H1 (cell line): ENCODE measurements around the gene TAT. TPM values are rescaled to one million over a fixed set of nuclear protein-coding genes. Genes with fewer than 3 reads are reported as not detected.
A peak's percentile ranks its signal among the peaks of the same experiment; 100 is the strongest.

ENCODE experiments used
- CTCF ChIA-PET: fragments of 300-600 bp; sonication (Branson Sonifier 250); formaldehyde crosslinking; loops from one replicate; lab custom pipeline; 2021; ENCODE audit not compliant: partially characterized antibody; lab: Charles Lee
- POLR2A ChIA-PET: fragments of 300-600 bp; sonication (Branson Sonifier 250); formaldehyde crosslinking; loops from one replicate; lab custom pipeline; 2021; ENCODE audit warnings: inconsistent platforms; ENCODE audit not compliant: partially characterized antibody; lab: Charles Lee
- DNase-seq, 2 experiments: peaks; one replicate each; pipeline versions ENCODE4 v3.0.0 to v3.0.0-alpha.2; 2010 to 2022; ENCODE audit warnings: low spot score in 2 of 2, low read depth in 1 of 2, mixed read lengths in 1 of 2
- FAIRE-seq: peaks from 2 replicates; lab custom pipeline; 2011; peaks lifted over from hg19 to GRCh38; lab: Jason Lieb, UNC
- H2AFZ ChIP-seq: 2 replicates; pipeline ENCODE4 v1.8.1; 2012; ENCODE audit warnings: low read length, inconsistent platforms
- H2AK5ac ChIP-seq: 2 replicates; pipeline ENCODE4 v1.6.1; 2013; ENCODE audit warnings: low read depth, low read length
- H2BK120ac ChIP-seq: replicated peaks from 2 replicates; pipeline ENCODE3; 2013; ENCODE audit warnings: low read depth, low read length, inconsistent platforms
- H2BK12ac ChIP-seq: 2 replicates; pipeline ENCODE4 v1.6.1; 2013; ENCODE audit warnings: low read depth, low read length
- H2BK15ac ChIP-seq: 2 replicates; pipeline ENCODE4 v1.6.1; 2013; ENCODE audit warnings: low read length
- H2BK20ac ChIP-seq: 2 replicates; pipeline ENCODE4 v1.6.1; 2013; ENCODE audit warnings: low read length
- H2BK5ac ChIP-seq: 2 replicates; pipeline ENCODE4 v1.6.1; 2013; ENCODE audit warnings: low read depth, low read length
- H3K14ac ChIP-seq: 2 replicates; pipeline ENCODE4 v1.6.1; 2013; ENCODE audit warnings: inconsistent platforms; ENCODE audit not compliant: insufficient read length
- H3K18ac ChIP-seq: 2 replicates; pipeline ENCODE4 v1.6.1; 2013; ENCODE audit warnings: low read length; ENCODE audit errors: extremely low read depth
- H3K23ac ChIP-seq: 2 replicates; pipeline ENCODE4 v1.6.1; 2013; ENCODE audit warnings: inconsistent platforms; ENCODE audit not compliant: insufficient read length
- H3K23me2 ChIP-seq: 2 replicates; pipeline ENCODE4 v1.6.1; 2013; ENCODE audit warnings: low read depth, low read length
- H3K27ac ChIP-seq: 2 replicates; pipeline ENCODE4 v1.6.1; 2011; ENCODE audit warnings: low read depth, low read length, inconsistent platforms
- H3K27me3 ChIP-seq, 4 experiments: replicated peaks in 1 of 4; 1 replicate in 1 of 4; 2 replicates in 3 of 4; pipeline versions ENCODE4 v1.6.1 to v1.8.1; 2011 to 2013; ENCODE audit warnings: low read length in 3 of 4, mild to moderate bottlenecking in 3 of 4, inconsistent platforms in 2 of 4, mixed read lengths in 2 of 4, moderate library complexity in 1 of 4; ENCODE audit not compliant: control insufficient read depth in 3 of 4, insufficient read depth in 3 of 4; ENCODE audit errors: extremely low read depth in 1 of 4
- H3K36me3 ChIP-seq, 4 experiments: 2 replicates each; pipeline versions ENCODE4 v1.6.1 to v1.8.1; 2011 to 2013; ENCODE audit warnings: mild to moderate bottlenecking in 4 of 4, low read length in 3 of 4, moderate library complexity in 2 of 4, control low read depth in 1 of 4, inconsistent platforms in 1 of 4; ENCODE audit not compliant: insufficient read depth in 4 of 4, control insufficient read depth in 2 of 4
- H3K4ac ChIP-seq: replicated peaks from 2 replicates; pipeline ENCODE3; 2013; ENCODE audit warnings: low read length, low read depth, mixed read lengths, inconsistent platforms; ENCODE audit not compliant: insufficient read length
- H3K4me1 ChIP-seq, 4 experiments: replicated peaks in 1 of 4; 1 replicate in 1 of 4; 2 replicates in 3 of 4; pipeline versions ENCODE4 v1.6.1 to v1.8.1; 2011 to 2013; ENCODE audit warnings: low read length in 3 of 4, inconsistent platforms in 2 of 4, mixed read lengths in 1 of 4; ENCODE audit not compliant: insufficient read depth in 4 of 4, control insufficient read depth in 3 of 4
- H3K4me2 ChIP-seq, 2 experiments: 2 replicates each; pipeline versions ENCODE4 v1.6.1 to v1.8.1; 2011 to 2013; ENCODE audit warnings: low read depth in 2 of 2, low read length in 2 of 2, control low read depth in 1 of 2, inconsistent platforms in 1 of 2, mild to moderate bottlenecking in 1 of 2; ENCODE audit not compliant: insufficient read depth in 1 of 2
- H3K4me3 ChIP-seq, 4 experiments: fragments of 200-600, 300-600 bp in 1 of 4; sonication (generic), shearing (Covaris generic), sonication (Bioruptor Twin) in 1 of 4; 2 replicates each; pipeline versions ENCODE4 v1.5.1 to v1.8.1; 2011 to 2016; ENCODE audit warnings: low read length in 4 of 4, low read depth in 3 of 4, control low read depth in 2 of 4, inconsistent platforms in 2 of 4, mild to moderate bottlenecking in 2 of 4, mixed read lengths in 1 of 4, moderate library complexity in 1 of 4; ENCODE audit not compliant: insufficient read depth in 2 of 4; ENCODE audit errors: extremely low read depth in 1 of 4
- H3K56ac ChIP-seq: replicated peaks from 2 replicates; pipeline ENCODE3; 2013; ENCODE audit warnings: low read depth, mild to moderate bottlenecking, mixed read lengths, low read length, inconsistent platforms; ENCODE audit not compliant: insufficient read length
- H3K79me1 ChIP-seq: 2 replicates; pipeline ENCODE4 v1.6.1; 2013; ENCODE audit warnings: low read depth, low read length, control low read depth
- H3K79me2 ChIP-seq, 2 experiments: 2 replicates each; pipeline versions ENCODE4 v1.6.1 to v1.8.1; 2012 to 2013; ENCODE audit warnings: low read length in 2 of 2, mild to moderate bottlenecking in 2 of 2, inconsistent platforms in 1 of 2; ENCODE audit not compliant: insufficient read depth in 2 of 2, control insufficient read depth in 1 of 2
- H3K9ac ChIP-seq, 4 experiments: replicated peaks in 1 of 4; 1 replicate in 1 of 4; 2 replicates in 3 of 4; pipeline versions ENCODE4 v1.6.1 to v1.8.1; 2011 to 2013; ENCODE audit warnings: low read depth in 3 of 4, low read length in 3 of 4, control low read depth in 2 of 4, mild to moderate bottlenecking in 2 of 4, moderate library complexity in 2 of 4, inconsistent platforms in 1 of 4; ENCODE audit errors: extremely low read depth in 1 of 4
- H3K9me3 ChIP-seq, 2 experiments: 2 replicates each; pipeline versions ENCODE4 v1.6.1 to v1.8.1; 2012 to 2013; ENCODE audit warnings: mild to moderate bottlenecking in 2 of 2, moderate library complexity in 2 of 2, control low read depth in 1 of 2, inconsistent platforms in 1 of 2, low read depth in 1 of 2, low read length in 1 of 2, mixed read lengths in 1 of 2; ENCODE audit not compliant: insufficient read depth in 2 of 2
- H4K20me1 ChIP-seq, 2 experiments: replicated peaks in 1 of 2; 2 replicates each; pipeline versions ENCODE3 to v1.8.1; 2011 to 2013; ENCODE audit warnings: inconsistent platforms in 2 of 2, low read length in 2 of 2, mild to moderate bottlenecking in 1 of 2; ENCODE audit not compliant: insufficient read depth in 2 of 2, control insufficient read depth in 1 of 2
- H4K5ac ChIP-seq: 2 replicates; pipeline ENCODE4 v1.6.1; 2013; ENCODE audit warnings: low read length, low read depth, mixed read lengths, inconsistent platforms; ENCODE audit not compliant: insufficient read length
- H4K8ac ChIP-seq: 2 replicates; pipeline ENCODE4 v1.8.0; 2013; ENCODE audit warnings: mild to moderate bottlenecking, moderate library complexity, low read length, inconsistent platforms; ENCODE audit not compliant: insufficient read depth; ENCODE audit errors: extremely low read depth
- H4K91ac ChIP-seq: replicated peaks from 2 replicates; pipeline ENCODE3; 2013; ENCODE audit warnings: low read length, mixed read lengths, inconsistent platforms; ENCODE audit not compliant: insufficient read length
- BACH1 ChIP-seq: IDR thresholded peaks from 2 replicates; pipeline ENCODE4 v1.6.1; 2012; ENCODE audit warnings: low read length, improper control_type of control experiment
- E2F6 ChIP-seq: IDR thresholded peaks from 2 replicates; pipeline ENCODE4 v1.6.1; 2012; ENCODE audit warnings: inconsistent platforms
- EP300 ChIP-seq, 2 experiments: IDR thresholded peaks; 1 replicate in 1 of 2; 2 replicates in 1 of 2; pipeline ENCODE4 v1.6.1; 2011 to 2012; ENCODE audit warnings: low read depth in 2 of 2, low read length in 2 of 2, mild to moderate bottlenecking in 2 of 2, borderline replicate concordance in 1 of 2, inconsistent platforms in 1 of 2, moderate library complexity in 1 of 2
- HDAC2 ChIP-seq, 2 experiments: fragments of 300-600 bp in 1 of 2; sonication (generic) in 1 of 2; IDR thresholded peaks; 2 replicates each; pipeline ENCODE4 v1.6.1; 2011 to 2012; ENCODE audit warnings: low read depth in 2 of 2, low read length in 2 of 2, mild to moderate bottlenecking in 2 of 2, moderate library complexity in 2 of 2, borderline replicate concordance in 1 of 2, inconsistent platforms in 1 of 2
- JUND ChIP-seq: IDR thresholded peaks from 2 replicates; pipeline ENCODE4 v1.6.1; 2011; ENCODE audit warnings: mild to moderate bottlenecking, improper control_type of control experiment, low read length
- NRF1 ChIP-seq: IDR thresholded peaks from 2 replicates; pipeline ENCODE4 v1.6.1; 2011; ENCODE audit warnings: mild to moderate bottlenecking, low read depth, low read length, improper control_type of control experiment
- POU5F1 ChIP-seq: IDR thresholded peaks from 2 replicates; pipeline ENCODE4 v1.6.1; 2011; ENCODE audit warnings: low read depth, mild to moderate bottlenecking, low read length, moderate library complexity
- SP2 ChIP-seq: IDR thresholded peaks from 2 replicates; pipeline ENCODE4 v1.6.1; 2012; ENCODE audit warnings: mild to moderate bottlenecking, low read length, inconsistent platforms
- SUZ12 ChIP-seq: fragments of 200-600 bp; sonication (generic); IDR thresholded peaks from 2 replicates; pipeline ENCODE4 v1.6.1; 2012; ENCODE audit warnings: mild to moderate bottlenecking, inconsistent platforms, low read length, moderate library complexity, mixed read lengths
- TAF7 ChIP-seq: optimal IDR thresholded peaks from 2 replicates; pipeline ENCODE3; 2011; ENCODE audit warnings: low read depth, mild to moderate bottlenecking, inconsistent platforms, low read length, moderate library complexity, borderline replicate concordance
- WGBS, 2 experiments: shearing (Covaris generic) in 1 of 2; methylation state at CpG; one replicate each; pipeline versions ENCODE4 v1.1.6 to v1.1.7; 2013 to 2015; ENCODE audit warnings: low lambda C conversion rate in 2 of 2, mixed read lengths in 2 of 2, inconsistent platforms in 1 of 2, low coverage in 1 of 2, missing lambda C conversion rate in 1 of 2; ENCODE audit not compliant: insufficient replicate concordance in 2 of 2, insufficient coverage in 1 of 2, insufficient read length in 1 of 2; ENCODE audit errors: extremely low coverage in 1 of 2, missing lambda C conversion rate in 1 of 2; 5-methylcytosine and 5-hydroxymethylcytosine counted together
- polyA plus RNA-seq, 7 experiments: library from polyadenylated mRNA; depleted of rRNA in 3 of 7; stranded (reverse) in 5 of 7; unstranded in 2 of 7; fragments of >200 nt in 5 of 7; fragments of 200-250 nt in 2 of 7; gene quantifications; 1 replicate in 5 of 7; 2 replicates in 1 of 7; 4 replicates in 1 of 7; pipeline versions ENCODE4 v1.2.1 to v1.2.3, GENCODE V29; 2011 to 2013; ENCODE audit warnings: missing spikeins in 2 of 7, mixed read lengths in 2 of 7
- total RNA-seq: library from RNA; stranded (reverse); fragmentation: NEBNext Ultra II Directional; extraction: Animal tissue kit (Norgen Biotek cat#: 25700); gene quantifications from 2 replicates; pipeline ENCODE4 v1.2.1, GENCODE V29; 2021

Gene TAT
- total and polyA plus RNA-seq, 2 of the 8 experiments (the other 6 are each of a cell fraction or from before 2014, with no cell fraction given) = 0.03 TPM; not detected in 1

GRCh38 chr16:71625113-71625850 is 48.4 kb upstream of the TAT start:
- Histone ChIP-seq H3K23ac (no peak overlapping the region), H3K9ac (no peak overlapping the region), H3K4me2 (peak overlapping the region; percentile 67 to 75; a peak in 3 of 4 replicates), H4K91ac (no peak overlapping the region), H3K27me3 (no peaks in the 10 kb centered on the region), H3K27ac (no peak overlapping the region; the same call in 1 of the 2 replicates), H2BK120ac (no peak overlapping the region), H3K9me3 (no peaks in the 10 kb centered on the region), H3K79me1 (no peaks in the 10 kb centered on the region; the same call in none of the 2 replicates), H3K23me2 (peaks cover 8% of the 10 kb centered on the region), H2AK5ac (no peak overlapping the region), H3K56ac (no peak overlapping the region), H2AFZ (no peak overlapping the region), H3K18ac (peak overlapping the region; percentile 83; the same call in 1 of the 2 replicates), H2BK20ac (no peak overlapping the region), H4K5ac (no peak overlapping the region), H3K14ac (no peak overlapping the region), H3K79me2 (peaks cover 0 to 16% of the 10 kb centered on the region in 2 experiments; a peak in 2 of 4 replicates), H3K4me1 (peaks cover 0 to 12% (median 6%) of the 10 kb centered on the region in 4 experiments; a peak in 6 of 7 replicates), H3K36me3 (peaks cover 2 to 11% (median 7%) of the 10 kb centered on the region in 4 experiments; a peak in 4 of 8 replicates), H4K20me1 (no peaks in the 10 kb centered on the region), H3K4me3 (peak overlapping the region in 3 of 4 experiments; percentile 86 to 99 (median 92); a peak in 4 of 8 replicates), H4K8ac (peak overlapping the region; percentile 7; the same call in 1 of the 2 replicates), H2BK5ac (no peak overlapping the region), H2BK12ac (peak overlapping the region; percentile 39; the same call in 1 of the 2 replicates), H3K4ac (no peak overlapping the region), H2BK15ac (no peak overlapping the region)
- ChIA-PET POLR2A (interaction anchor here (0.7 to 1.0 kb wide), 8 partner anchors 9 to 235 kb away, joined by 3 to 8 read pairs (median 3); partner anchors contain the start of gene CHST4), CTCF (interaction anchor here (0.9 kb wide), 1 partner anchor 104 kb away, joined by 3 read pairs; no protein-coding TSS in a partner anchor)
- WGBS, 2 experiments = 91 to 100% methylated on average over 1 of the region's 7 CpGs
- DNase-seq = no peak
- no peak for FAIRE-seq
- no peak for TF ChIP-seq NRF1
- no peak for TF ChIP-seq BACH1
- TF ChIP-seq TAF7 = no peak
- TF ChIP-seq EP300 (IDR thresholded peaks at IDR 0.05; ENCODE audit: borderline replicate concordance in 1 of 2, low read depth in 2 of 2, low read length in 2 of 2) = no peak
- TF ChIP-seq SUZ12 = no peak
- TF ChIP-seq SP2 = no peak
- no peak for TF ChIP-seq POU5F1
- TF ChIP-seq E2F6 = no peak
- no peak for TF ChIP-seq HDAC2 (IDR thresholded peaks at IDR 0.05; ENCODE audit: borderline replicate concordance in 1 of 2, low read depth in 2 of 2, low read length in 2 of 2)
- TF ChIP-seq JUND = no peak
